Neural cell (in vitro differentiated cells): ENCODE data around the gene CHD2. TPM values are rescaled to one million over a fixed set of nuclear protein-coding genes. Genes with fewer than 3 reads are reported as not detected.

Source experiments
- H2AFZ ChIP-seq: fragments of 200-600, 300-800 bp; sonication (generic), shearing (Covaris generic); 2 replicates; pipeline ENCODE4 v1.6.0; 2014; ENCODE audit warnings: low read depth, mild to moderate bottlenecking, antibody characterized with exemption, low read length, moderate library complexity
- H3F3A ChIP-seq: fragments of 200-600 bp; shearing (Covaris generic); 2 replicates; pipeline ENCODE4 v1.6.1; 2016; ENCODE audit warnings: mild to moderate bottlenecking, moderate library complexity, mixed read lengths, antibody characterized with exemption, low read length; ENCODE audit not compliant: insufficient read depth, poor library complexity, severe bottlenecking
- H3K27ac ChIP-seq: fragments of 200-600, 300-800 bp; sonication (generic), shearing (Covaris generic); 2 replicates; pipeline ENCODE4 v1.5.1; 2014; ENCODE audit warnings: mild to moderate bottlenecking, low read length, moderate library complexity
- H3K27me3 ChIP-seq: fragments of 300-800, 200-600 bp; sonication (generic), shearing (Covaris generic); 2 replicates; pipeline ENCODE4 v1.6.0; 2014; ENCODE audit warnings: mild to moderate bottlenecking, low read depth, low read length, moderate library complexity; ENCODE audit not compliant: insufficient read depth
- H3K36me3 ChIP-seq: fragments of 300-800, 200-600 bp; sonication (generic), shearing (Covaris generic); 2 replicates; pipeline ENCODE4 v1.5.1; 2014; ENCODE audit warnings: mild to moderate bottlenecking, antibody characterized with exemption, low read length, moderate library complexity; ENCODE audit not compliant: insufficient read depth
- H3K4me2 ChIP-seq: fragments of 300-800, 200-600 bp; sonication (generic), shearing (Covaris generic); 2 replicates; pipeline ENCODE4 v1.6.0; 2014; ENCODE audit warnings: mild to moderate bottlenecking, low read length
- H3K4me3 ChIP-seq: fragments of 300-800, 200-600 bp; sonication (generic), shearing (Covaris generic); 2 replicates; pipeline ENCODE4 v1.5.1; 2014; ENCODE audit warnings: mild to moderate bottlenecking, low read length, moderate library complexity
- H3K79me2 ChIP-seq: fragments of 200-600 bp; shearing (Covaris generic); replicated peaks from 2 replicates; pipeline ENCODE4 v1.6.0; 2014; ENCODE audit warnings: mild to moderate bottlenecking, low read length, moderate library complexity; ENCODE audit not compliant: insufficient read depth
- H3K9ac ChIP-seq: fragments of 300-800, 200-600 bp; sonication (generic), shearing (Covaris generic); 2 replicates; pipeline ENCODE4 v1.6.1; 2016; ENCODE audit warnings: mild to moderate bottlenecking, low read length, mixed read lengths
- H3K9me2 ChIP-seq: fragments of 200-600 bp; shearing (Covaris generic); 2 replicates; pipeline ENCODE4 v1.6.1; 2016; ENCODE audit warnings: mild to moderate bottlenecking, low read length, mixed read lengths; ENCODE audit not compliant: insufficient read depth
- H3K9me3 ChIP-seq: fragments of 200-600, 300-800 bp; sonication (generic), shearing (Covaris generic); 2 replicates; pipeline ENCODE4 v1.6.1; 2016; ENCODE audit warnings: mild to moderate bottlenecking, mixed run types, low read length, moderate library complexity, mixed read lengths
- H4K20me1 ChIP-seq: fragments of 200-600 bp; shearing (Covaris generic); 2 replicates; pipeline ENCODE4 v1.6.1; 2016; ENCODE audit warnings: mild to moderate bottlenecking, mixed run types; ENCODE audit not compliant: insufficient read depth
- CTCF ChIP-seq: fragments of 450-650 bp; IDR thresholded peaks from 2 replicates; pipeline ENCODE4 v1.5.1; 2014; ENCODE audit warnings: antibody characterized with exemption, mild to moderate bottlenecking, moderate library complexity; ENCODE audit not compliant: poor library complexity, severe bottlenecking
- EP300 ChIP-seq: fragments of 450-650 bp; conservative IDR thresholded peaks from 2 replicates; pipeline ENCODE4 v1.6.1; 2014; ENCODE audit warnings: antibody characterized with exemption, mild to moderate bottlenecking, moderate library complexity; ENCODE audit not compliant: poor library complexity, severe bottlenecking
- EZH2 ChIP-seq: fragments of 200-600, 300-800 bp; shearing (Covaris generic), sonication (generic); IDR thresholded peaks from 2 replicates; pipeline ENCODE4 v1.6.1; 2014; ENCODE audit warnings: antibody characterized with exemption, low read length, borderline replicate concordance, mild to moderate bottlenecking; ENCODE audit not compliant: insufficient read depth, poor library complexity, severe bottlenecking
- MXI1 ChIP-seq: fragments of 450-650 bp; conservative IDR thresholded peaks from 2 replicates; pipeline ENCODE4 v1.6.1; 2014; ENCODE audit warnings: antibody characterized with exemption, mild to moderate bottlenecking; ENCODE audit not compliant: poor library complexity, severe bottlenecking
- POLR2AphosphoS5 ChIP-seq: IDR thresholded peaks from 2 replicates; pipeline ENCODE4 v1.6.1; 2012
- RAD21 ChIP-seq: fragments of 450-650 bp; conservative IDR thresholded peaks from 2 replicates; pipeline ENCODE4 v1.6.1; 2014; ENCODE audit warnings: antibody characterized with exemption, mild to moderate bottlenecking, moderate library complexity
- REST ChIP-seq: IDR thresholded peaks from 2 replicates; pipeline ENCODE4 v1.6.1; 2012; ENCODE audit warnings: borderline replicate concordance
- SMC3 ChIP-seq: fragments of 450-650 bp; conservative IDR thresholded peaks from 2 replicates; pipeline ENCODE4 v1.6.1; 2014; ENCODE audit warnings: antibody characterized with exemption, mild to moderate bottlenecking, moderate library complexity; ENCODE audit not compliant: poor library complexity
- TAF1 ChIP-seq: IDR thresholded peaks from 2 replicates; pipeline ENCODE4 v1.6.1; 2012; ENCODE audit warnings: low read depth
- polyA plus RNA-seq: library from polyadenylated mRNA; depleted of rRNA; stranded (reverse); fragments of >200 nt; gene quantifications from 2 replicates; pipeline ENCODE4 v1.2.3, GENCODE V29; 2014

CHD2 gene
- polyA plus RNA-seq, 1 donor from 2014 or later = 113 TPM

- Histone ChIP-seq H4K20me1 (peaks cover 8% of the 10 kb centered on the region), H3K27ac (no peak overlapping the region), H3K27me3 (no peaks in the 10 kb centered on the region), H3F3A (no peaks in the 10 kb centered on the region), H3K9me2 (no peaks in the 10 kb centered on the region), H3K4me3 (no peak overlapping the region), H3K9me3 (no peaks in the 10 kb centered on the region), H3K9ac (no peak overlapping the region), H2AFZ (no peak overlapping the region), H3K36me3 (peaks cover 28% of the 10 kb centered on the region), H3K4me2 (no peak overlapping the region), H3K79me2 (peaks cover 12% of the 10 kb centered on the region)
- peak; percentile 5 for TF ChIP-seq POLR2AphosphoS5
- no peak for TF ChIP-seq CTCF
These were observed 125.5 kb downstream of the CHD2 start for GRCh38 chr15:93025625-93025982.

- Histone ChIP-seq H3K9ac (no peak overlapping the region), H3K9me2 (no peaks in the 10 kb centered on the region), H2AFZ (no peak overlapping the region), H3K4me2 (no peak overlapping the region), H3K27ac (no peak overlapping the region), H3K9me3 (no peaks in the 10 kb centered on the region), H3K79me2 (peaks cover 11% of the 10 kb centered on the region), H4K20me1 (peaks cover 7% of the 10 kb centered on the region), H3K4me3 (no peak overlapping the region), H3K27me3 (no peaks in the 10 kb centered on the region), H3F3A (no peaks in the 10 kb centered on the region), H3K36me3 (peaks cover 21% of the 10 kb centered on the region)
- TF ChIP-seq POLR2AphosphoS5 (peak; percentile 23), EZH2 (no peak)
These were observed 126.3 kb downstream of the CHD2 start for GRCh38 chr15:93026380-93026817.

- peaks cover 15% of the 10 kb centered on the region for H3K36me3 ChIP-seq
- no peak overlapping the region for H3K27ac ChIP-seq
- no peak overlapping the region for H3K9ac ChIP-seq
- H3K4me3 ChIP-seq = no peak overlapping the region
- H2AFZ ChIP-seq = no peak overlapping the region
- no peak overlapping the region for H3K4me2 ChIP-seq
- no peaks in the 10 kb centered on the region for H3K27me3 ChIP-seq
- H3K9me2 ChIP-seq = no peaks in the 10 kb centered on the region
- H3K79me2 ChIP-seq = peaks cover 5% of the 10 kb centered on the region
- TF ChIP-seq EZH2 = no peak
- TF ChIP-seq POLR2AphosphoS5 = no peak
- H3K9me3 ChIP-seq = no peaks in the 10 kb centered on the region
- no peaks in the 10 kb centered on the region for H3F3A ChIP-seq
- peaks cover 4% of the 10 kb centered on the region for H4K20me1 ChIP-seq
These were observed 127.3 kb downstream of the CHD2 start for GRCh38 chr15:93027413-93027812.

- Histone ChIP-seq H2AFZ (no peak overlapping the region), H3K36me3 (peaks cover 12% of the 10 kb centered on the region), H3K9me2 (no peaks in the 10 kb centered on the region), H3K79me2 (peaks cover 1% of the 10 kb centered on the region), H3K27me3 (no peaks in the 10 kb centered on the region), H3F3A (no peaks in the 10 kb centered on the region), H3K9ac (no peak overlapping the region), H3K9me3 (no peaks in the 10 kb centered on the region), H3K4me3 (no peak overlapping the region), H4K20me1 (peaks cover 4% of the 10 kb centered on the region), H3K4me2 (no peak overlapping the region), H3K27ac (no peak overlapping the region)
- TF ChIP-seq MXI1 = no peak
- TF ChIP-seq SMC3 = no peak
- no peak for TF ChIP-seq EZH2
- TF ChIP-seq EP300 = no peak
- TF ChIP-seq POLR2AphosphoS5 = no peak
- TF ChIP-seq RAD21 = no peak
- no peak for TF ChIP-seq TAF1
- TF ChIP-seq CTCF = no peak
- TF ChIP-seq REST = no peak
These were observed 128.0 kb downstream of the CHD2 start for GRCh38 chr15:93028111-93028631.
